CD4-positive, alpha-beta T cell treated with Interleukin-4 for 4 hours (primary cell): ENCODE data around the gene CYS1.
A peak's percentile ranks its signal among the peaks of the same experiment; 100 is the strongest.

Experiments used
- DNase-seq: peaks from one replicate; pipeline ENCODE4 v3.0.0-alpha.2; 2020

Gene CYS1

GRCh38 chr2:10071176-10071575, 9.0 kb downstream of the CYS1 start:
- DNase-seq: no peak

- DNase-seq: no peak
Observed at GRCh38 chr2:10067881-10068280, 12.3 kb downstream of the CYS1 start.

GRCh38 chr2:10067330-10067729, 12.9 kb downstream of the CYS1 start:
- no peak for DNase-seq

- no peak for DNase-seq
Observed at GRCh38 chr2:10065773-10066055, 14.5 kb downstream of the CYS1 start.

GRCh38 chr2:10064932-10065772, 15.1 kb downstream of the CYS1 start:
- no peak for DNase-seq

- DNase-seq: no peak
Observed at GRCh38 chr2:10063566-10063965, 16.6 kb downstream of the CYS1 start.

- no peak for DNase-seq
Observed at GRCh38 chr2:10062931-10063365, 17.3 kb downstream of the CYS1 start.

- no peak for DNase-seq
Observed at GRCh38 chr2:10061221-10061925, 18.8 kb downstream of the CYS1 start.

- DNase-seq: no peak
Observed at GRCh38 chr2:10059552-10060335, 20.5 kb downstream of the CYS1 start.

- no peak for DNase-seq
Observed at GRCh38 chr2:10059016-10059351, 21.2 kb downstream of the CYS1 start.

- DNase-seq: no peak
Observed at GRCh38 chr2:10058251-10059015, 21.8 kb downstream of the CYS1 start.

- no peak for DNase-seq
Observed at GRCh38 chr2:10057231-10058107, 22.7 kb downstream of the CYS1 start.

- no peak for DNase-seq
Observed at GRCh38 chr2:10056439-10056838, 23.8 kb downstream of the CYS1 start.

- DNase-seq: no peak
Observed at GRCh38 chr2:10054976-10055375, 25.2 kb downstream of the CYS1 start.

GRCh38 chr2:10054424-10054823, 25.8 kb downstream of the CYS1 start:
- DNase-seq: no peak

- no peak for DNase-seq
Observed at GRCh38 chr2:10053351-10053750, 26.9 kb downstream of the CYS1 start.

- no peak for DNase-seq
Observed at GRCh38 chr2:10052216-10052615, 28.0 kb downstream of the CYS1 start.

GRCh38 chr2:10048501-10049171, 31.6 kb downstream of the CYS1 start:
- peak; percentile 58 for DNase-seq

- no peak for DNase-seq
Observed at GRCh38 chr2:10047616-10048500, 32.4 kb downstream of the CYS1 start.

- DNase-seq: no peak
Observed at GRCh38 chr2:10046931-10047330, 33.3 kb downstream of the CYS1 start.
